HG02981 (cell line): ENCODE results near the gene PTMA.
A peak's percentile ranks its signal among the peaks of the same experiment; 100 is the strongest.

Source experiments
- ATAC-seq: cut with Tn5 transposase; IDR thresholded peaks from one replicate; pipeline ENCODE4 v1.9.1; 2021; ENCODE audit warnings: mild to moderate bottlenecking, moderate library complexity; ENCODE audit not compliant: unreplicated experiment

Gene PTMA

GRCh38 chr2:231674587-231675338 lies 33.6 kb upstream of the PTMA start:
- ATAC-seq = peak; percentile 33

DNA sequence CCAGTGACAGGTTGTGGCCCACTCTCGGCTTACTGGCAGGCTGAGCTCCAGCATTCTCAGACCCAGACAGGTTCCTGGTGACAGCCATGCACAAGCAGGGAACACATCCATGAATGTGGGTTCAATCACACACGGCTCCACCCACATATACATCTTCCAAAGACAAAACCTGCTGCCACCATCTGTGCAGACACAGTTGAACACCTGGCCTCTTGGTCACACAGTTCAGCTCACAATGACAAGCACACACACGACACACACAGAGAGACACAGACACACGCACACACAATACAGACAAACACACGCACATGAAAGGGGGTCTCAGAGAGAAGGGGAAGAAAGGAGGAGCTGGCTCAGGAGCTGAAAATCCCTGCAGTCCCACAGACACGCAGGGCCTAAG lies 32.1 kb upstream of the PTMA start:
- ATAC-seq = no peak

DNA sequence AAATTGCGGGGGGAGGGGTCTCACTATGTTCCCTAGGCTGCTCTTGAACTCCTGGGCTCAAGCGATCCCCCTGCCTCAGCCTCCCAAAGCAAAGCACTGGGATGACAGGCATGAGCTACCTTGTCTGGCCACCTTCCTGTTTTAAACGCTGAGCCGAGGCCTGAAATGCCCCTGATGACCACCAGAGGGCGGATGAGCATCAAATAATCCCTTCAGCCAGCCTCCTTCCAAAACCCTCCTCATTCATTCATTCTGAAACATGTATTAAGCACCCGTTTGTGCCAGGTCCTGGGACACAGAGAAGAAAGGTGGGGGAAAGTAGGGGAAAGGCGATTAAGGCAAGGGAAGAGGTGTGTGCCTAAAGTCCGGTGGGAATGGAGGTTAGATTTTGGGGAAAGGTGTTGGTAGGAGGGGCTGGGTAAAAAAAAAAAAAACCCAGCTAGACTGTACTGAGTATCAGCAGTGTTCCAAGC lies 30.7 kb upstream of the PTMA start:
- no peak for ATAC-seq

- no peak for ATAC-seq
Observed at GRCh38 chr2:231679908-231680284, 28.4 kb upstream of the PTMA start.

- no peak for ATAC-seq
Observed at GRCh38 chr2:231680285-231680991, 27.9 kb upstream of the PTMA start.

- ATAC-seq = peak; percentile 63
Observed at GRCh38 chr2:231680992-231681852, 27.1 kb upstream of the PTMA start.

GRCh38 chr2:231682603-231683291 lies 25.6 kb upstream of the PTMA start:
- ATAC-seq = no peak

GRCh38 chr2:231683292-231684235 lies 24.8 kb upstream of the PTMA start:
- no peak for ATAC-seq

DNA sequence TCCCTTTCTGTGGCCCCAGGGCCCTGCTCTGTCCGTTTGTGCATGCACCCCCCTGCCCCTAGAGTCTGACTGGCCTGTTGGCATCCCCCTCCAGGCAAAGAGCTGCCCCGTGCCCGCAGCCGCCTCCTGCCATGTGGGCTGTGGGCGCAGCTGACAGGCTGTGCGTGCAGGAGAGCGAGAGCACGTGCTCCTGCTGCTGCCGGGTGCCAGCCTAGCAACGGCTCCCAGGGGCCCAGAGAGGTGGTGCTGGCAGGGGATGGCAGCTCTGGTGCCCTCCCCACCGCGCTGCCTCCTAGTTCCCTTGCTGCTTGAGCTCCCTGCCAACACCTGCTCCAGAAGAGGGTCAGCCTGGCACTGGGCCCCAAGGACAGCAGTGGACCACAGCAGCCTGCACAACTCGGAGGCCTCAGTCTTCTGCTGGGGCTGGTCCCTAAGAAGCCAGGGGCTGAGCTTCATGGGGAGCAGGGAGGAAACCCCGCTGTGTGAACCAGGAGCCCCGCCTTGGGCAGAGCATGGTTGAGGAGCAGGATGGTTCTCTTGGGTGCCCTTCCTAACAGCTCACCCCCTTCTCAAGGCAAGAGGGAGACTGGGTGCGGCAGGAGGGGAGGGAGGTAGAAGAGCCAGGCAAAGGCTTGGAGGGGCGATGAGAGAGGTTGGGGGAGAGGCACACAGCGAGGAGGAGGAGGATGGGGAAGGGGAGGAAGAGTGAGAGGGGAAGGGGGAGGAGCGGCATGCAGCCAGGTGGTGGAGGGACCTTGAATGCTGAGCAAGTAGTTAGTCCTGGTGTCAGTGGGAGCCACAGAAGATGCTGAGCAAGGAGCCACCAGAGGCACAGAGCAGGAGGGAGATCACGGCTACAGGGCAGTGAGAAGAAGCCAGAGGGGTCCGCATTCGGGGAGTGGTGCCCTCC lies 23.8 kb upstream of the PTMA start:
- ATAC-seq = no peak

DNA sequence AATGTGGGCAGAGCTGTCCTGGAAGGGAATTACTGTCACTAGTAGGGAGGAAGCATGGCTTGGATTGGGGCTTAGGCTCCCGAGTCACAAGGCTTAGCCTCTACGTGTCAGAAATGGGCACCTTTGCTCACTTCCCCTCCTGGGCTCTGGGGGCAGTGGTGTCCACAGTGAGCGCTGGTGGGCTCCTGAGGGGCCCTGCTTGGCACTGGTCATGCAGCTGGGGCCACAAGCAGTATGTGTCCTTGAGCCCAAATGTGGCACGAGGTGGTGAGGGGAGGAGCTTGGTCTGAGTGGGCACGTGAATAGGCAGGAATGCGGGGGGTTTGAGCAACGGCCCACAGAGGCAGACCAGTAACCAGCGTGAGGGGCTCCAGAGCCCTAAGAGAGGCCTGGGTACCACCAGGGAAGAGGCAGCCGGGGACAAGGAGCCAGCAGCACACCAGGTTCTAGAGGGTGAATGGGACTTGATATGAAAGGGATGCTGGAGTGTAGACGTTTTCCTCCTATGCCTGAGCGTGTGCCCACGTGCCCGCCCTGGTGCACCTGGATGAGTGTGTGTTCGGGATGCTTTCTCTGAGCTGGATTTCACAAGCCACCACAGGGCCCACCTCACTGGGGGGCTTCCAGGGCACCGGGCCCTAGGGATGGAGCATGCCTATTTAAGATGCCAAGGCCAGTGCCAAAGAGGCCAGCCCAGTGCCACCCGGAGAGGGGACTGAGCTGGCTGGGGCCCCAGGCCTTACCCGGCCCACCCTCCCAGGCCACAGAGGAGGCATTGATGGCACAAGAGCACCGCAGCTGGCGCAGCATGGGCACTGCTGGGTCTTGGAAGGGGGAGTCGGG lies 22.8 kb upstream of the PTMA start:
- ATAC-seq = no peak

- ATAC-seq = no peak
Observed at GRCh38 chr2:231686192-231687100, 21.9 kb upstream of the PTMA start.

DNA sequence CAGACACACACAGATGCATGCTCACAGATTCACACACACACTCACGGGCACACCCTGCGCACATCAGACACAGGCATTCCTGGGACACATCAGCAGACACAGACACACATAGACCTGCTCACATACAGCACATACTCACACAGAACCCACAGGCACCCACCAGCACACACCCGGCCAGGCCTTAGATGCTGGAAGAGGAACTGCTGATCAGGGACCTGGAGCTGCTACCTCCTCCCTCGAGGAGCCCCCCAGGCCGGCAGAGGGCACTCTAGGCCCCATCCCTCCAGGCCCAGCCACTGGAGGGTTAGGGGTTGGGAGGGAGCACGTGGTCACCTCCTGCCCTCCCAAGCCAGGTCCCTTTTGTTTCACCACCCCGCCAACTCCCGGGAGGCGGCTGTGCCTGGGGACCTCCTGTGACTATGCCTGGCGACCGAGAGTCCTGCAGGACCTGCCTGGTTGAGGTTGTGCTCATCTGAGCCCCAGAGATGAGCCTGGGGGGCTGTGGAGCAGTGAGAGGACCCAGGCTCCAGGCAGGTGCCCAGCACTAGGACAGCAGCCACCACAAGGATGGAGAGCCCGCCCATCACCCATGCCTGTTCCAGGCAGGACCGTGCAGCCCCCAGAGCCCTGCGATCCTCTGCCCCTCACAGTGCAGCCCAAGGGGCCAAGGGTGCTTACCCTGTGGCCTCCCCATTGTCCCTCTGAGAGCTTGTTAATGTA lies 21.0 kb upstream of the PTMA start:
- ATAC-seq = peak; percentile 68

- no peak for ATAC-seq
Observed at GRCh38 chr2:231687961-231688360, 20.4 kb upstream of the PTMA start.

DNA sequence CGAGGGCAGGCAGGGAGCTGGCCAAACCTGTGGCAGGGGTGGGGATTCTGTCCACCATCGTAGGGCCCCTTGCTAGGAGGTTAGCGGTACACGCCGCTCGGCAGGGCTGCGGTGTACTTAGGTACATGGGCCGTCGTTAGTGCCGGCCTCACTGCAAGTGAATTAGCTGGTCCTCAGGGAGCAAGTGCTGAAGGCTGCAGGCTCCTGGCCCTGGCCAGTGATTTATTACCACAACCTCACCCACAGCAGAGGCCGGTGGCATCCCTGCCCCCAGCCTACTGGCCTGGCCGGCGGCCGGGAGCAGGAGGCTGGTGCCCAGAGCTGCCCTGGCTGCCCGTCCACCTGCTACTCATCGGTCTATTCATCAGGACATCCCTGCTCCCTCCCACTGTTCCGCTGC lies 19.6 kb upstream of the PTMA start:
- ATAC-seq = no peak

GRCh38 chr2:231689124-231689893 lies 19.0 kb upstream of the PTMA start:
- no peak for ATAC-seq
